IMR-90 (cell line): ENCODE measurements around the gene MALAT1.

Experiments used
- CEBPB ChIP-seq: IDR thresholded peaks from 2 replicates; pipeline ENCODE4 v1.6.1; 2012; ENCODE audit warnings: low read depth, low read length, improper control_type of control experiment
- CHD1 ChIP-seq: IDR thresholded peaks from 2 replicates; pipeline ENCODE4 v1.6.1; 2012; ENCODE audit warnings: low read depth, low read length, improper control_type of control experiment
- FOS ChIP-seq: fragments of 150-350 bp; IDR thresholded peaks from 2 replicates; pipeline ENCODE4 v1.6.1; 2016; ENCODE audit warnings: low read depth, low read length
- MXI1 ChIP-seq: IDR thresholded peaks from 2 replicates; pipeline ENCODE4 v1.6.1; 2012; ENCODE audit warnings: low read depth, mild to moderate bottlenecking, low read length, moderate library complexity, borderline replicate concordance
- POLR2A ChIP-seq: IDR thresholded peaks from 2 replicates; pipeline ENCODE4 v1.6.1; 2012; ENCODE audit warnings: mild to moderate bottlenecking, low read depth, low read length
- TF ChIP-seq, protein P1 (sequence below): conservative IDR thresholded peaks from 2 replicates; pipeline ENCODE4 v1.5.1; 2012; ENCODE audit warnings: mild to moderate bottlenecking, low read depth, low read length, improper control_type of control experiment

- TF ChIP-seq, protein P1, sequence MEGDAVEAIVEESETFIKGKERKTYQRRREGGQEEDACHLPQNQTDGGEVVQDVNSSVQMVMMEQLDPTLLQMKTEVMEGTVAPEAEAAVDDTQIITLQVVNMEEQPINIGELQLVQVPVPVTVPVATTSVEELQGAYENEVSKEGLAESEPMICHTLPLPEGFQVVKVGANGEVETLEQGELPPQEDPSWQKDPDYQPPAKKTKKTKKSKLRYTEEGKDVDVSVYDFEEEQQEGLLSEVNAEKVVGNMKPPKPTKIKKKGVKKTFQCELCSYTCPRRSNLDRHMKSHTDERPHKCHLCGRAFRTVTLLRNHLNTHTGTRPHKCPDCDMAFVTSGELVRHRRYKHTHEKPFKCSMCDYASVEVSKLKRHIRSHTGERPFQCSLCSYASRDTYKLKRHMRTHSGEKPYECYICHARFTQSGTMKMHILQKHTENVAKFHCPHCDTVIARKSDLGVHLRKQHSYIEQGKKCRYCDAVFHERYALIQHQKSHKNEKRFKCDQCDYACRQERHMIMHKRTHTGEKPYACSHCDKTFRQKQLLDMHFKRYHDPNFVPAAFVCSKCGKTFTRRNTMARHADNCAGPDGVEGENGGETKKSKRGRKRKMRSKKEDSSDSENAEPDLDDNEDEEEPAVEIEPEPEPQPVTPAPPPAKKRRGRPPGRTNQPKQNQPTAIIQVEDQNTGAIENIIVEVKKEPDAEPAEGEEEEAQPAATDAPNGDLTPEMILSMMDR: no peak
- no peak for TF ChIP-seq POLR2A
- TF ChIP-seq CEBPB: no peak
- TF ChIP-seq CHD1: no peak
- no peak for TF ChIP-seq MXI1
- TF ChIP-seq FOS: no peak
Measured at GRCh38 chr11:65486570-65487466, 12.0 kb upstream of the MALAT1 start.
